GM12878 (cell line): Measurements from ENCODE around the gene TMED7. TPM values are rescaled to one million over a fixed set of nuclear protein-coding genes. Genes with fewer than 3 reads are reported as not detected.

Experiments
- ATAC-seq: fragments of 200-7000 bp; cut with Tn5 transposase; 3 replicates; pipeline ENCODE4 v1.9.1; 2020; ENCODE audit warnings: mild to moderate bottlenecking, moderate library complexity
- BruUV-seq: library from RNA; stranded (reverse); fragments of 400-500 nt; replicated peaks from 2 replicates; lab custom pipeline; 2021; lab: Mats Ljungman, UMichigan
- CTCF ChIA-PET: fragments of 300-600 bp; sonication (Branson Sonifier 250); formaldehyde crosslinking; extraction: SDS; loops from one replicate; lab custom pipeline; 2021; ENCODE audit warnings: inconsistent platforms; lab: Yijun Ruan, JAX
- POLR2A ChIA-PET: fragments of 350-600 bp; formaldehyde crosslinking; extraction: SDS; loops from one replicate; lab custom pipeline; 2021; ENCODE audit warnings: inconsistent platforms; lab: Charles Lee
- RAD21 ChIA-PET: fragments of 300-600 bp; sonication (Branson Sonifier 250); formaldehyde crosslinking; loops from one replicate; lab custom pipeline; 2023; ENCODE audit warnings: antibody characterized with exemption; ENCODE audit not compliant: unreplicated experiment; lab: Charles Lee
- SMC1A ChIA-PET: fragments of 300-600 bp; sonication (Branson Sonifier 250); formaldehyde crosslinking; loops from one replicate; lab custom pipeline; 2023; ENCODE audit not compliant: unreplicated experiment, uncharacterized antibody; lab: Charles Lee
- DNase-seq: peaks from one replicate; pipeline ENCODE4 v3.0.0-alpha.2; 2011; ENCODE audit warnings: low read depth, low spot score
- FAIRE-seq: peaks from 3 replicates; lab custom pipeline; 2011; peaks lifted over from hg19 to GRCh38; lab: Jason Lieb, UNC
- H2AFZ ChIP-seq: 2 replicates; pipeline ENCODE4 v1.6.0; 2011; ENCODE audit warnings: low read depth, low read length, control low read depth; ENCODE audit not compliant: control insufficient read depth
- H3K27ac ChIP-seq: 2 replicates; pipeline ENCODE4 v1.5.1; 2011; ENCODE audit warnings: control low read depth; ENCODE audit not compliant: control insufficient read depth, insufficient read depth
- H3K27me3 ChIP-seq, 2 experiments: replicated peaks in 1 of 2; 2 replicates each; pipeline versions ENCODE4 v1.6.0 to v1.6.1; 2011; ENCODE audit warnings: low read length in 1 of 2; ENCODE audit not compliant: control insufficient read depth in 2 of 2, insufficient read depth in 2 of 2
- H3K36me3 ChIP-seq, 2 experiments: 2 replicates each; pipeline ENCODE4 v1.5.1; 2011; ENCODE audit warnings: low read length in 1 of 2; ENCODE audit not compliant: control insufficient read depth in 2 of 2, insufficient read depth in 2 of 2
- H3K4me1 ChIP-seq: 2 replicates; pipeline ENCODE4 v1.6.1; 2011; ENCODE audit warnings: mild to moderate bottlenecking, low read length, moderate library complexity, mixed read lengths; ENCODE audit not compliant: control insufficient read depth, insufficient read depth
- H3K4me2 ChIP-seq: 2 replicates; pipeline ENCODE4 v1.6.0; 2011; ENCODE audit warnings: control low read depth; ENCODE audit not compliant: control insufficient read depth, insufficient read depth
- H3K4me3 ChIP-seq: fragments of 200-600 bp; sonication (generic); 2 replicates; pipeline ENCODE4 v1.5.1; 2016
- H3K79me2 ChIP-seq: 2 replicates; pipeline ENCODE4 v1.6.0; 2011; ENCODE audit warnings: low read length; ENCODE audit not compliant: control insufficient read depth, insufficient read depth
- H3K9ac ChIP-seq: 2 replicates; pipeline ENCODE4 v1.8.0; 2011; ENCODE audit warnings: low read length, control low read depth, mixed read lengths; ENCODE audit not compliant: control insufficient read depth, insufficient read depth
- H3K9me3 ChIP-seq: replicated peaks from 3 replicates; pipeline ENCODE4 v1.5.1; 2011; ENCODE audit warnings: mild to moderate bottlenecking, low read length; ENCODE audit not compliant: control insufficient read depth, insufficient read depth
- H4K20me1 ChIP-seq: 2 replicates; pipeline ENCODE4 v1.6.0; 2011; ENCODE audit not compliant: control insufficient read depth, insufficient read depth
- BCL11A ChIP-seq: IDR thresholded peaks from 2 replicates; pipeline ENCODE4 v1.6.1; 2011; ENCODE audit warnings: low read depth, low read length
- CHD4 ChIP-seq: fragments of 200-600 bp; sonication (generic); IDR thresholded peaks from 2 replicates; pipeline ENCODE4 v1.6.1; 2016; ENCODE audit warnings: mild to moderate bottlenecking
- CREM ChIP-seq: IDR thresholded peaks from 2 replicates; pipeline ENCODE4 v1.6.1; 2014; ENCODE audit warnings: antibody characterized with exemption, low read depth
- EED ChIP-seq: sonication (generic); IDR thresholded peaks from 2 replicates; pipeline ENCODE4 v1.6.1; 2016; ENCODE audit warnings: antibody characterized with exemption, low read depth
- FOXM1 ChIP-seq: IDR thresholded peaks from 2 replicates; pipeline ENCODE4 v1.6.1; 2012; ENCODE audit warnings: low read depth, mild to moderate bottlenecking, inconsistent platforms, low read length, moderate library complexity
- HDGF ChIP-seq: fragments of 450-650 bp; IDR thresholded peaks from 2 replicates; pipeline ENCODE4 v1.6.1; 2016; ENCODE audit warnings: antibody characterized with exemption
- IKZF1 ChIP-seq: fragments of 450-650 bp; conservative IDR thresholded peaks from 2 replicates; pipeline ENCODE4 v1.6.1; 2017; ENCODE audit warnings: antibody characterized with exemption, mild to moderate bottlenecking
- JUNB ChIP-seq: IDR thresholded peaks from 2 replicates; pipeline ENCODE4 v1.6.1; 2016; ENCODE audit warnings: antibody characterized with exemption, mild to moderate bottlenecking
- MLLT1 ChIP-seq: fragments of 450-650 bp; IDR thresholded peaks from 2 replicates; pipeline ENCODE4 v1.6.1; 2016; ENCODE audit warnings: mild to moderate bottlenecking
- NBN ChIP-seq: fragments of 450-650 bp; IDR thresholded peaks from 2 replicates; pipeline ENCODE4 v1.6.1; 2016
- PBX3 ChIP-seq: IDR thresholded peaks from 2 replicates; pipeline ENCODE4 v1.6.1; 2011; ENCODE audit warnings: mild to moderate bottlenecking, low read depth, low read length, moderate library complexity; ENCODE audit not compliant: insufficient replicate concordance
- POLR2A ChIP-seq: IDR thresholded peaks from 2 replicates; pipeline ENCODE4 v1.6.1; 2011; ENCODE audit warnings: low read depth, mild to moderate bottlenecking, low read length
- TCF12 ChIP-seq: IDR thresholded peaks from 2 replicates; pipeline ENCODE4 v1.6.1; 2011; ENCODE audit warnings: low read depth, mild to moderate bottlenecking, low read length
- TCF3 ChIP-seq: IDR thresholded peaks from 2 replicates; pipeline ENCODE4 v1.6.1; 2012; ENCODE audit warnings: low read depth, mild to moderate bottlenecking, low read length, borderline replicate concordance; ENCODE audit not compliant: insufficient read depth
- YY1 ChIP-seq: IDR thresholded peaks from 2 replicates; pipeline ENCODE4 v1.6.1; 2011; ENCODE audit warnings: low read depth, mild to moderate bottlenecking, low read length
- ZNF384 ChIP-seq: IDR thresholded peaks from 2 replicates; pipeline ENCODE4 v1.6.1; 2012; ENCODE audit warnings: low read depth, mild to moderate bottlenecking, low read length, improper control_type of control experiment, borderline replicate concordance
- ZSCAN29 ChIP-seq: fragments of 450-650 bp; IDR thresholded peaks from 2 replicates; pipeline ENCODE4 v1.6.1; 2017; ENCODE audit warnings: mild to moderate bottlenecking, moderate library complexity
- ZZZ3 ChIP-seq: IDR thresholded peaks from 2 replicates; pipeline ENCODE4 v1.6.1; 2011; ENCODE audit warnings: low read depth; ENCODE audit not compliant: control insufficient read depth, insufficient read length
- WGBS: methylation state at CpG from one replicate; pipeline ENCODE4 v1.1.6; 2016; ENCODE audit warnings: low lambda C conversion rate; ENCODE audit not compliant: insufficient replicate concordance, insufficient coverage; ENCODE audit errors: missing lambda C conversion rate; 5-methylcytosine and 5-hydroxymethylcytosine counted together
- in situ Hi-C: fragments of 300-500 bp; cut with MboI; formaldehyde crosslinking; loops from 9 replicates; pipeline ENCODE4 v1.14.3; 2018; ENCODE audit warnings: mixed read lengths
- intact Hi-C: fragments of 100-400 bp; cut with micrococcal nuclease; formaldehyde crosslinking; loops from one replicate; pipeline ENCODE4 v1.14.2; 2022; ENCODE audit not compliant: unreplicated experiment
- polyA plus RNA-seq, 11 experiments: library from polyadenylated mRNA; depleted of rRNA in 4 of 11; unstranded in 6 of 11; stranded (reverse) in 5 of 11; fragments of >200 nt; fragmentation: Nextera tagmentation in 4 of 11; fragmentation: Illumina TruSeq in 1 of 11; extraction: Ambion mirVana in 4 of 11; extraction: Trizol in 1 of 11; gene quantifications; 1 replicate in 1 of 11; 2 replicates in 10 of 11; pipeline versions ENCODE4 v1.2.1 to v1.2.3, GENCODE V29; 2011 to 2016; ENCODE audit warnings: inconsistent platforms in 2 of 11, missing spikeins in 2 of 11, low read depth in 1 of 11
- total RNA-seq, 4 experiments: library from RNA; depleted of rRNA in 3 of 4; stranded (reverse); fragments of >200 nt in 3 of 4; fragmentation: Illumina TruSeq in 1 of 4; extraction: Trizol in 1 of 4; gene quantifications; 2 replicates each; pipeline versions ENCODE4 v1.2.1 to v1.2.3, GENCODE V29; 2013 to 2021

TMED7 gene
- total and polyA plus RNA-seq, 10 of the 15 experiments (the other 5 are each of a cell fraction or from before 2014, with no cell fraction given), result 8.0 to 37.3 (median 25.2) TPM

DNA sequence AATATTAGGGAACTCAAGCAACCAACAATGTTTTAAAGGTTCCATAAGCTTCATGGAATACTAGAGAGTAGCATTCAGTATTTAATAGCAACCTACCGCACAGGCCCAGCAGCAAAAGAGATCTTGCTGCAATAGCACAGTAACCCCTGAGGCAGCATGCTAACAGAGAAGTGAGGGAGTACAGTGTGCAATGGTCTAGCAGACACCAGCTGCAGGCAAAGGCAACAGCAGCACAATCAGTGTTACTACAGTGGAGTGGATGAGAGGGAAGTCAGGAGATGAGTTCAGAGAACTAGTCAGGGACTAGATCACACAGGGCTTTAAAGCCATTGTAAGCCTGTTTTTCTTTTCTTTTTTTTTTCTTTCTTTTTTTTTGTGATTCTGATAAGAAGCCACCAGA is 26.3 kb downstream of the TMED7 start:
- ChIA-PET RAD21 (interaction anchor here (0.5 to 3.8 kb wide), 9 partner anchors 9 to 233 kb away, joined by 3 to 22 read pairs (median 5); no protein-coding TSS in a partner anchor), POLR2A (interaction anchor here (1.0 to 1.3 kb wide), 4 partner anchors 10 to 25 kb away, joined by 3 to 4 read pairs (median 3); no protein-coding TSS in a partner anchor), CTCF (interaction anchor here (1.1 to 6.2 kb wide), 7 partner anchors 9 to 290 kb away, joined by 3 to 38 read pairs (median 6); no protein-coding TSS in a partner anchor), SMC1A (interaction anchor here (0.6 to 7.6 kb wide), 12 partner anchors 10 to 475 kb away, joined by 3 to 48 read pairs (median 4); partner anchors contain the start of gene TMED7)
- intact Hi-C loops (no loop called here), in situ Hi-C loops (loop anchor here (25.0 kb wide), 1 partner anchor 1162 kb away; no protein-coding TSS in a partner anchor)
- Histone ChIP-seq H3K4me1 (peaks cover 22% of the 10 kb centered on the region), H3K27me3 (no peaks in the 10 kb centered on the region), H3K9ac (peak overlapping the region; percentile 53; the same call in 1 of the 2 replicates), H3K4me3 (peak overlapping the region; percentile 66), H2AFZ (peak overlapping the region; percentile 39; the same call in 1 of the 2 replicates), H4K20me1 (no peaks in the 10 kb centered on the region), H3K36me3 (no peaks in the 10 kb centered on the region), H3K79me2 (peaks cover 32% of the 10 kb centered on the region), H3K27ac (peak overlapping the region; percentile 58), H3K9me3 (no peaks in the 10 kb centered on the region), H3K4me2 (peak overlapping the region; percentile 83)
- peak; percentile 56 for ATAC-seq
- no TSS peak for BruUV-seq
- peak; percentile 72 for FAIRE-seq
- 0% methylated on average over 1 of the region's 1 CpG for WGBS
- DNase-seq, result no peak
- 0 out of 2 replicates have a peak, but pooled peaks have one; percentile 23 for TF ChIP-seq CREM
- TF ChIP-seq TCF3, result peak; percentile 61; the same call in 1 of the 2 replicates
- TF ChIP-seq ZSCAN29, result no peak
- TF ChIP-seq POLR2A, result peak; percentile 37; the same call in 1 of the 2 replicates
- no peak for TF ChIP-seq JUNB
- no peak for TF ChIP-seq BCL11A
- no peak for TF ChIP-seq PBX3
- TF ChIP-seq EED, result peak; percentile 28; the same call in 1 of the 2 replicates
- no peak for TF ChIP-seq YY1
- peak; percentile 67; the same call in 1 of the 2 replicates for TF ChIP-seq TCF12
- TF ChIP-seq CHD4, result no peak
- TF ChIP-seq FOXM1, result 0 out of 2 replicates have a peak, but pooled peaks have one; percentile 21
- 0 out of 2 replicates have a peak, but pooled peaks have one; percentile 31 for TF ChIP-seq MLLT1
- 0 out of 2 replicates have a peak, but pooled peaks have one; percentile 35 for TF ChIP-seq HDGF
- 0 out of 2 replicates have a peak, but pooled peaks have one; percentile 16 for TF ChIP-seq NBN
- TF ChIP-seq ZNF384, result 0 out of 2 replicates have a peak, but pooled peaks have one; percentile 37
- no peak for TF ChIP-seq ZZZ3
- no peak for TF ChIP-seq IKZF1
